ENCODE measurements around the gene EDRF1. TPM values are rescaled to one million over a fixed set of nuclear protein-coding genes. Genes with fewer than 3 reads are reported as not detected.

Gene EDRF1
- total RNA-seq, 4 donors from 2014 or later = 20.1 to 29.0 (median 24.3) TPM

DNA sequence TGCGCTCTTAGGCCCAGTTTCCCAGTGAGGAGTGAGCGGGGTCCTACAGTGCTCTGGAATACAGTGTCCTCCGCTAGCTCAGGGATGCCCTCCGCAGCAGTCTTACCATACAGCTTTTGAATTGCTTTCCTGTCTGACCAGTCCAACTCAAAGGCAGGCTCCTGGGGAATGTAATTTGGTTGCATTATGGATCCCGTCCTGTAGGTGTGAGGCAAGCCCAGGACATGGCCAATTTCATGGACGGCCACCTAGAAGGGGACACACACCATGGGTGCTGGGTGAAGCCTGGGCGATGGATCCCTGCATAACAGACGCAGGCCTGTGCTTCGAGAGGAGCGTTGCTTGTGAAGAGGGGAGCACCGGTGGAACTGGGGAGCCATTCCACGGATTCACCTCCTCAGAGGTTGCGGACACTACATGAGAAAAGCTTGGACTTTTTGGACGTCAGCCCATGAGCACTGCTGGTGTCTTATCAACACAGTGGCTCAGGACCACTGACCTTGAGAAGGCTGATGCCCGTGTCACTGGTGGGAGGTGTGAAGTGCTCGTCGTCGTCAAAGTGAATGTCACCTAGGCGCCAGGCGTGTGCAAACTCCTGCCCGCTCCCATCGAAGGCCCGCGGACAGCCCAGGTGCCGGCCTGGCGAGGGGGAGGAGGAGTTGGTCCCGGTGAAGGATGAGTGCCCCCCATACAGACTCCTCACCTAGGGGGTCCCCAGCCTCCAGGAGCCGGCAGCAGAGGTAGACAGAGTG, 52.8 kb downstream of the EDRF1 start:
- no peaks in the 10 kb centered on the region for H3K9me3 ChIP-seq
- TF ChIP-seq POLR2A (IDR thresholded peaks at IDR 0.05) = no peak
- no peak for TF ChIP-seq EP300 (IDR thresholded peaks at IDR 0.05)
- TF ChIP-seq, protein P1, sequence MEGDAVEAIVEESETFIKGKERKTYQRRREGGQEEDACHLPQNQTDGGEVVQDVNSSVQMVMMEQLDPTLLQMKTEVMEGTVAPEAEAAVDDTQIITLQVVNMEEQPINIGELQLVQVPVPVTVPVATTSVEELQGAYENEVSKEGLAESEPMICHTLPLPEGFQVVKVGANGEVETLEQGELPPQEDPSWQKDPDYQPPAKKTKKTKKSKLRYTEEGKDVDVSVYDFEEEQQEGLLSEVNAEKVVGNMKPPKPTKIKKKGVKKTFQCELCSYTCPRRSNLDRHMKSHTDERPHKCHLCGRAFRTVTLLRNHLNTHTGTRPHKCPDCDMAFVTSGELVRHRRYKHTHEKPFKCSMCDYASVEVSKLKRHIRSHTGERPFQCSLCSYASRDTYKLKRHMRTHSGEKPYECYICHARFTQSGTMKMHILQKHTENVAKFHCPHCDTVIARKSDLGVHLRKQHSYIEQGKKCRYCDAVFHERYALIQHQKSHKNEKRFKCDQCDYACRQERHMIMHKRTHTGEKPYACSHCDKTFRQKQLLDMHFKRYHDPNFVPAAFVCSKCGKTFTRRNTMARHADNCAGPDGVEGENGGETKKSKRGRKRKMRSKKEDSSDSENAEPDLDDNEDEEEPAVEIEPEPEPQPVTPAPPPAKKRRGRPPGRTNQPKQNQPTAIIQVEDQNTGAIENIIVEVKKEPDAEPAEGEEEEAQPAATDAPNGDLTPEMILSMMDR (IDR thresholded peaks at IDR 0.05) = no peak
- peaks cover 0 to 14% (median 0%) of the 10 kb centered on the region in 3 donors for H3K36me3 ChIP-seq
- 89 to 93% methylated on average over 28 of the region's 28 CpGs for WGBS, 2 donors
- no peak for DNase-seq (ENCODE audit: low spot score in 2 of 2)
- H3K4me1 ChIP-seq = peaks cover 0 to 11% (median 0%) of the 10 kb centered on the region in 4 donors
- H3K27ac ChIP-seq = no peak overlapping the region
- no peak overlapping the region for H3K4me3 ChIP-seq
- peaks cover 0 to 3% of the 10 kb centered on the region in 2 donors for H3K27me3 ChIP-seq

DNA sequence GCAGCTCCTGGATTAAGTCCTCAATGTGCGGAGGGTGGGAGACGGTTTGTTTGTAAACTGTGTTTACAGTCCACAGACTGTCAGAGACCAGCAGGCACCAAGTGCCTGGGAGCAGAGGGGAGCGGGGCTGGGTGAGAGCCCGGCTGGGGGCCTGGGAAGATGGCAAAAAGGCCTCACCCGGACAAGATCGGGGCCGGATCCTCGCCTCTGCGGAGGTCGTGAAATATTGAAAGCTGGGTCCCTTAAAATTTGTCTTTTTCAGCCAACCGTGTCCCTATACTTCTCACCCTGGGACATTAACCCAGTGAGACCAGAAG, 53.3 kb downstream of the EDRF1 start:
- no peaks in the 10 kb centered on the region for H3K9me3 ChIP-seq

GRCh38 chr10:125773687-125774543, 54.4 kb downstream of the EDRF1 start:
- TF ChIP-seq EP300 (IDR thresholded peaks at IDR 0.05) (no peak), POLR2A (IDR thresholded peaks at IDR 0.05) (no peak)
- TF ChIP-seq, protein P1 (IDR thresholded peaks at IDR 0.05) = no peak
- no peak for DNase-seq (ENCODE audit: low spot score in 2 of 2)
- Histone ChIP-seq H3K27ac (no peak overlapping the region), H3K4me1 (peaks cover 0 to 2% (median 0%) of the 10 kb centered on the region in 4 donors), H3K36me3 (peaks cover 0 to 11% (median 0%) of the 10 kb centered on the region in 3 donors), H3K9me3 (no peaks in the 10 kb centered on the region), H3K4me3 (peak overlapping the region in 1 of 4 donors; percentile 17), H3K27me3 (peaks cover 0 to 3% of the 10 kb centered on the region in 2 donors)
- WGBS, 2 donors = 75 to 87% methylated on average over 12 to 46 of the region's 75 CpGs

More for the DNA sequence above, 53.3 kb downstream of the EDRF1 start:
- no peak for DNase-seq (ENCODE audit: low spot score in 2 of 2)
- Histone ChIP-seq H3K4me1 (peaks cover 0 to 11% (median 0%) of the 10 kb centered on the region in 4 donors), H3K4me3 (no peak overlapping the region), H3K27ac (no peak overlapping the region), H3K36me3 (peaks cover 0 to 12% (median 0%) of the 10 kb centered on the region in 3 donors), H3K27me3 (peaks cover 0 to 3% of the 10 kb centered on the region in 2 donors)
- WGBS, 2 donors = 90 to 92% methylated on average over 11 of the region's 11 CpGs
- TF ChIP-seq, protein P1 (IDR thresholded peaks at IDR 0.05) = no peak
- no peak for TF ChIP-seq POLR2A (IDR thresholded peaks at IDR 0.05)
- no peak for TF ChIP-seq EP300 (IDR thresholded peaks at IDR 0.05)

DNA sequence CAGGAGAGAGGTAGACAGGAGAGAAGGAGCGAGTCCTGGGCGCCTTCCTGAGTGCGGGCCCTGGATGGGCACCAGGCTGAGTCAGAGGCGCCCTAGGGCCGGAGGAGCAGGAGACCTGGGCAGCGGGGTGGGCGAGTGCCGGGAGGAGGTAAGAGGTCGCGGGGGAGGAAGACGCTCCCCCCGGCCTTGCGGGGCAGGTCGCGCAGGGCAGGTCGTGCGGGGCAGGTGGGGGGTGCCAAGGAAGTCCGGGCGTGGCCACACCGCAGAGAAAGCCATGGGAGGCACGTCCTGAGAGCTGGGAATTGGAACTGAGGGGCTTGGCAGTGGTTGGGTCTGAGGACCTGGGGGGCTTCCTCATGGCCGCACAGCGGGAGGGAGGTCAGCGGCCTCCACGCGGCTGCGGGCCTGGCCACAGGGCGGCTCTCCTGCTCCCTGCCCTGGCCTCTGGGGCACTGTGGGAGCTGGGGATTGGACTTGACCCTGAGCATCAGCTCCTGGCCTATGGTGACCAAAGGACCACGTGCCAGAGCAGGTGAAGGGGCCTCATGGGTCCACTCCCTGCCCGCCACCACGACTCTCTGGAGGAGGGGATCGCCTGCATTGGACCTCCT, 55.2 kb downstream of the EDRF1 start:
- peaks cover 0 to under 1% (median 0%) of the 10 kb centered on the region in 4 donors for H3K9me3 ChIP-seq
- no peak for DNase-seq (ENCODE audit: low spot score in 2 of 2)
- peaks cover 0 to 4% (median 0%) of the 10 kb centered on the region in 3 donors for H3K36me3 ChIP-seq
- TF ChIP-seq, protein P1 (IDR thresholded peaks at IDR 0.05) = no peak
- TF ChIP-seq POLR2A (IDR thresholded peaks at IDR 0.05) (no peak), EP300 (IDR thresholded peaks at IDR 0.05) (no peak)
- peaks cover 0 to 3% of the 10 kb centered on the region in 2 donors for H3K27me3 ChIP-seq
- H3K27ac ChIP-seq = no peak overlapping the region
- H3K4me1 ChIP-seq = no peaks in the 10 kb centered on the region
- 88 to 89% methylated on average over 25 to 32 of the region's 32 CpGs for WGBS, 2 donors
- no peak overlapping the region for H3K4me3 ChIP-seq
